Epithelial cell of esophagus (primary cell): ENCODE results near the gene B3GAT3.

Source experiments
- DNase-seq: peaks from one replicate; pipeline ENCODE4 v3.0.0; 2010; ENCODE audit warnings: low read depth
- H3K4me3 ChIP-seq: 2 replicates; pipeline ENCODE4 v1.5.1; 2011; ENCODE audit warnings: mild to moderate bottlenecking, low read length, control low read depth
- CTCF ChIP-seq: IDR thresholded peaks from 2 replicates; pipeline ENCODE4 v1.5.1; 2011; ENCODE audit warnings: low read depth, mild to moderate bottlenecking, low read length, control low read depth, inconsistent platforms; ENCODE audit not compliant: insufficient read depth; ENCODE audit errors: missing control alignments

B3GAT3 gene

GRCh38 chr11:62580959-62581715 is 40.6 kb downstream of the B3GAT3 start:
- no peak overlapping the region for H3K4me3 ChIP-seq
- no peak for DNase-seq
- TF ChIP-seq CTCF = no peak

DNA sequence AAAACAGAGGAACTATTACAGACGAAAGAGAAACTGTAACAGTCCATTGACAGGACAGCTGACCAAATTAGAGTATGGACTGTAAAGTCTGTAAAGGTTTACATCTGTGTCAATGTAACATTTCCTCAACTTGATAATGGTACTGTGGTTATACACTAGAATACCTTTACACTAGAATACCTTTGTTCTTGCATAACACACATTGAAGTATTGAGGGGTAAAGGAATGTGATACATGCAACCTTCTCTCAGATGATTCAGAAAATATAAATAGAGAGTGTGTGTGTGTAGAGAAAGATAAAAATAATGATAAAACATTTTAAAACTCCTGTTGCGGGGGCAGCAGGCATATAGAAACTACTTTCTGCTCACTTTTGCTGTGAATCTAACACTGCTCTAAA is 42.5 kb downstream of the B3GAT3 start:
- H3K4me3 ChIP-seq = no peak overlapping the region
- no peak for TF ChIP-seq CTCF
- DNase-seq = no peak

DNA sequence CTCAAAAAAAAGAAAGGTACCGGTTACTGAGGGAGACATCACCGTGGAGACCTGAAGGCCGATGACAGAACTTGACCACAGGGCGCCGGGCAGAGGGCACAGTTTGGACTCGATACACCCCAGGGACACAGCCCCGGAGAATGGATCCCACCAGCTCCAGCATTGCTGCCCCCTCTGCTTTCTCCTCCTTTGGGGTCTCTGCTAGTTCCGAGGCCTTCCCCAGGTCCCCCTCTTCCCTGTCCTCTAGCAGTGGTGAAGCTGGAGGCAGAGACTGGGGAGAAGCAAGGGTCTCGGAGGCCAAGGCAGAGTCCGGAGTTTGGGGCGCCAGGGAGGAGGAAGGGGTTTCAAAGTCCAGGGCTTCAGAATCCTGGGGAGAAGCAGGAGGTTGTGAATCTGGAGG is 43.2 kb downstream of the B3GAT3 start:
- DNase-seq = no peak
- H3K4me3 ChIP-seq = no peak overlapping the region
- TF ChIP-seq CTCF = no peak

DNA sequence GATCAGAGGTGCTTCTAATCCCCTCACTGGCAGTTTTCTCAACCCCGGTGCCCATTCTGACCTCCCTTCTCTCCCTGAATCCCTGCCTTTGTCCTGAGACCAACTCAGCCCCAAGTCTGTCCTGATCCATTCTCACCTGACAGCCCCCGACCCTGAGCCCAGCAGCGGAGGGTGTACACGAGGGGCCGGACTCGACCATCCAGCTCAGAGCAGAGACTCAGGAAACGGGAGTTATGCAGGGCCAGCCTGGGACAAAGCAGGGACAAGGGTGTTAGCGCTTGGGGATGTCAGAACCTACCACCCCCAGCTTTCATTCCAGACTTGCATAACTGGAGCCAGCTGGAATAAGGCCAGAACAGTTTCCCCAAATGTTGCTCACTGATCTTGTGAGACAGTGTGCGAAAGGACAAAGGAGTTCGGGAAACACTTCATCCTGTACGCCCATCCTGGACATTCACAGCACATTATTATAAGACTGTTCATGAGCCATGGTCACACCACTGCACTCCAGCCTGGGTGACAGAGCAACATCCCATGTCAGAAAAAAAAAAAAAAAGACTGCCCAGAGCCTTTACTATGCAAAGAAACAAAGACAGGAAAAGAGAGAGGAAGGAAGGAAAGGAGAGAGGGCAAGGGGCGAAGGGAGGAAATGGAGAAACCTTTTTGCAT is 44.6 kb downstream of the B3GAT3 start:
- no peak for DNase-seq
- TF ChIP-seq CTCF = no peak
- no peak overlapping the region for H3K4me3 ChIP-seq

GRCh38 chr11:62575837-62576236 is 45.9 kb downstream of the B3GAT3 start:
- DNase-seq = no peak
- H3K4me3 ChIP-seq = no peak overlapping the region

DNA sequence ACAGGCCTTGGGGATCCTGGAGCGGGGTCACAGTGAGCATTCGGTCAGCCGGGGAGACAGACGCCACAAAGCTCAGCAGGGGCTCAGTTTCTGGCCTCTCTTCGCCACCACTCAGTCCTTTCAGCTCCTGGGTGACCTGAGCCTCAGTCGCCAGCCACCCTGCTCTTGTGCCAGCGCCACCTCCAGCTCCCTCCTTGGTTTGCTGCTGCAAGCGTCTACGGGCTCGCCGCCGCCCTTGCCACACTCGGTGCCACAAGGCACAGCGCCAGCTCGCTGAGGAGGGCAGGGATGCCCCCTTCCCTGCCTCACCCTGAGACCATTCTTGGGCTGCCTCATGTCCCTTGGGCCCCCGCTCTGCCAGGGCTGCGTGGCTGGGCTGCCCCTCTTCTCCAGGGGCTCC is 46.6 kb downstream of the B3GAT3 start:
- no peak for TF ChIP-seq CTCF
- H3K4me3 ChIP-seq = no peak overlapping the region
- no peak for DNase-seq

More at GRCh38 chr11:62575837-62576236, 45.9 kb downstream of the B3GAT3 start:
- no peak for TF ChIP-seq CTCF
